MM.1S (cell line): Measurements from ENCODE around the gene ATR.

Source experiments
- CTCF ChIP-seq: fragments of 300-600 bp; sonication (generic); IDR thresholded peaks from 2 replicates; pipeline ENCODE4 v1.5.1; 2016; ENCODE audit warnings: antibody characterized with exemption, low read length, mixed read lengths
- EZH2 ChIP-seq: fragments of 300-600 bp; sonication (generic); optimal IDR thresholded peaks from 2 replicates; pipeline ENCODE3; 2017; ENCODE audit warnings: low read depth, mild to moderate bottlenecking, antibody characterized with exemption, low read length, mixed read lengths

GRCh38 chr3:142578329-142579223 lies at the start of gene ATR:
- TF ChIP-seq CTCF (no peak), EZH2 (no peak)
